AG09309 (cell line): ENCODE results near the gene NFATC3.

Experiments used
- DNase-seq: peaks from one replicate; pipeline ENCODE4 v3.0.0-alpha.2; 2010; ENCODE audit warnings: low read depth
- H3K4me3 ChIP-seq: 2 replicates; pipeline ENCODE4 v1.5.1; 2011; ENCODE audit warnings: mild to moderate bottlenecking, low read depth, low read length, moderate library complexity; ENCODE audit not compliant: control insufficient read depth
- TF ChIP-seq, protein P1 (sequence below): IDR thresholded peaks from 2 replicates; pipeline ENCODE4 v1.5.1; 2011; ENCODE audit warnings: mild to moderate bottlenecking, low read depth, low read length, inconsistent platforms; ENCODE audit not compliant: insufficient read depth, control insufficient read depth; ENCODE audit errors: missing control alignments

NFATC3 gene

DNA sequence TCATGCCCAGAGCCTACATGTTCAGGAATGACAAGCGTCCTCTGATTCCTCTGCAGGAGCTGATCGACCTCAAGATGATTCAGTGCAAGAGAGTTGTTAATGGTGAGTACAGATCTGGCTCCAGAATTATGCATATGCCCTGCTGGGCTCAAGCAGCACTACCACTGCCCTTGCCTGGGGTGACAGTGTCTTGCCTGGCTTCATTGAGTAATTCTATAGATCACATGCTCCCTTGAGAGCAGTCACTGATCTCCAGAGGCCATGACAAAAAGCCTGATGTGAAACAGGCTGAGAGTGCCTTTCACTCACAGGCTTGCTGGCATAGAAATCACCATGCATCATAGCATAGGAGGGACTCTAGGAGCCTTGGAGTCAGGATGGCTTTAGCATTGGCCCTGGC lies 35.7 kb upstream of the NFATC3 start:
- H3K4me3 ChIP-seq, result no peak overlapping the region
- no peak for DNase-seq
- TF ChIP-seq, protein P1, sequence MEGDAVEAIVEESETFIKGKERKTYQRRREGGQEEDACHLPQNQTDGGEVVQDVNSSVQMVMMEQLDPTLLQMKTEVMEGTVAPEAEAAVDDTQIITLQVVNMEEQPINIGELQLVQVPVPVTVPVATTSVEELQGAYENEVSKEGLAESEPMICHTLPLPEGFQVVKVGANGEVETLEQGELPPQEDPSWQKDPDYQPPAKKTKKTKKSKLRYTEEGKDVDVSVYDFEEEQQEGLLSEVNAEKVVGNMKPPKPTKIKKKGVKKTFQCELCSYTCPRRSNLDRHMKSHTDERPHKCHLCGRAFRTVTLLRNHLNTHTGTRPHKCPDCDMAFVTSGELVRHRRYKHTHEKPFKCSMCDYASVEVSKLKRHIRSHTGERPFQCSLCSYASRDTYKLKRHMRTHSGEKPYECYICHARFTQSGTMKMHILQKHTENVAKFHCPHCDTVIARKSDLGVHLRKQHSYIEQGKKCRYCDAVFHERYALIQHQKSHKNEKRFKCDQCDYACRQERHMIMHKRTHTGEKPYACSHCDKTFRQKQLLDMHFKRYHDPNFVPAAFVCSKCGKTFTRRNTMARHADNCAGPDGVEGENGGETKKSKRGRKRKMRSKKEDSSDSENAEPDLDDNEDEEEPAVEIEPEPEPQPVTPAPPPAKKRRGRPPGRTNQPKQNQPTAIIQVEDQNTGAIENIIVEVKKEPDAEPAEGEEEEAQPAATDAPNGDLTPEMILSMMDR, result no peak

DNA sequence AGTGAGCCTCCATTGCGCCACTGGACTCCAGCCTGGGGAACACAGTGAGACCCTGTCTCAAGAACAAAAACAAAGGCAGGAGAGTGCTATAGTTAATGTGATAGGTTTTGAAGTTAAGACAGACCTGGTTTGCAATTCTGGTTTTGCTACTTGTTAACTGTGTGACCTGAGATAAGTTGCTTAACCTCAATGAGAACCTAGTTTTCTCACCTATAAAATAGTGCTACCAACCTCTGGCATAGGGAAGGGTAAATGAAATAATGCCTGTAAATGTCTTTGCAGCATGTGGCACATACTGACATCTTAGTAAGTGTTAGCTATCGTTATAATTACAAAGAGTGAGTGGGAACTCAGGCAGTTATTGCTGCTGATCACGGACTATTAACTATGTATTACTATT lies 29.8 kb upstream of the NFATC3 start:
- TF ChIP-seq, protein P1, result no peak
- no peak for DNase-seq

DNA sequence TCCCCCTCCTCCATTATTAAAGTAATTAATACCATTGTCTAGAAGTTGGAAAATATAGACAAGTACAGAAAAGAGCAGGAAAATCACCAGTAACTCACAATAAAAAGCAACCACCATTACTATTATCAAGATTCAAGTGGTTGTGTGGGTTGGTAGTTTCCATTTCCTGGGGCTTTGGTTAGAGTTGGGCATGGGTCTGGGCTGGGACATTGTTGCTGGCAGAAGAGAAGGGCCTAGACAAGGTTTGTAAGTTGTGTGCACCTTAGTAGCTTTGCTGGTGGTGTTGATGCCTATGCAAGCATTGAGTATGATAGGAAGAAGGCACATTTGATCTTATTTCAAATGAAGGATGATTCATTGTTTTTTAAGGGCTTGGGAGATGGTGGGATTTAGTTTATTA lies 25.4 kb upstream of the NFATC3 start:
- TF ChIP-seq, protein P1, result no peak
- no peak for DNase-seq
- no peak overlapping the region for H3K4me3 ChIP-seq

More for the DNA sequence above, 29.8 kb upstream of the NFATC3 start:
- no peak overlapping the region for H3K4me3 ChIP-seq

DNA sequence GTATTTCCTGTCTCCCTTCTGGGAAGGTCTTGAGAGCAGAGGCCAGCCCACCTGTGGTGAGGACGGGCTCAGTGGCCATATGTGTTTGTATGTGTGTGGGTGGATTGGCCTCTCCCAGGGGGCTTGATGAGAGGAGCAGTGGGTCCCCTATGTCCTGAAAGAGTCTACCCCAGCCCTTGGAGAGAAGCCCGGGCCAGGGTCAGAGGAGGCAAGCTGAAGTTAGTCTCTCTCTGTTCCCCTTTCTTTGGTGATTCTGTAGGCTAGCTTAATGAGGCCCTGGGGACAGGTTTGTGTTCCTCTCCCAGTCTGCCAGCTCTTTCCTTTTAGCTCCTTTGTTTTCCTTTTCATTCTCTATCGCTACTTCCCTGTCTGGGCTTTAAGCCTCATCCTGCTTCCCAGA lies 23.8 kb upstream of the NFATC3 start:
- TF ChIP-seq, protein P1, result no peak
- DNase-seq, result no peak
- H3K4me3 ChIP-seq, result no peak overlapping the region

DNA sequence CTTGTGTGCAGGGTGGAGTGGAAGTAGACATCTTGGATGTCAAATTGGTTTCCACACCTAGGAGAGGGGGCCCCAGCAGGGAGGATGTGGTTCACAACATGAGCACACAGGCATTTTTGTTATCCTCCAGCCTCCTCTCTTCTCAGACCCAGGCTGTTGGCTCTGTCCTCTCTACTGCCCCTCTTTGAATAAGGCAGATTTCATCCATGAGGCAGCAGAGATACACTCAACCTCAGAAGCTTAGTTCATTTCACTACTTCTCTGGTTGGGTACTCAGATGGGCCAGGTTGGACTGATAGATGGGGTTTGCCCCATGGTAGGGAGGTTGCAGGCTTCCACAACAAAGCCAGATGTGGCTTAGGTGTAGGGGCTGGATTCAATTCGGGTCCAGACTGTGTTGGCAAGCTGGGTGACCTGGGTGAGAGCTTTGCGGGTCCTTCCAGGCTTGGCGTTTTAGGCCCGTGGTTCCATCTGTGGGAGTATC lies 22.2 kb upstream of the NFATC3 start:
- TF ChIP-seq, protein P1, result no peak
- no peak for DNase-seq
- no peak overlapping the region for H3K4me3 ChIP-seq

DNA sequence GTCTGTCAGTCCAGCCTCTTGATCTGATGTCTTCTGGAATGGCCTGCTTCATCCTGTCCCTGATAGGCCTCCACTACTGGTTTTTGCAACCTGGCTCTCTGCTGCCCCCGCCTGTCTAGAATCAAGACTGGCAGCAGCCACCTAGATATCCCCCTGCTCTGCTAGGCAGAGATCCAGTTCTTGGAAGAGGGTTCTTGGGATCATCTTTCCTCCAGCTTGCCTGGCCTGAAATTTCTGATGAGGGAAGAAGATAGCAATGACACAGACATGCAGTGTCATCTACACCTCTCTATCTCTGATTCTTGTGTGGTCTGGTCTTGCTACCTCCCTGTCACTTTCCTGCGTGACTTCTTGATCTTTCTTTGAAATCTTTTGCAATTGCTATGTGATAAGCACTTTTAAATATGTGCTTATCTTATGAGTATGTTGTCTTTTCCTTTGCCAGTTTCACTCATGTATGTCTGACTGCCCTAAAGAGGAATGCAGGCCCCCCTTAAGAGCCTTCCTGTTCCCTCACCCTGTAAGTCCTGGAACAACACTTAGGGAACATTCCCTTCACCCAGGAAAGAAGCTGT lies 20.3 kb upstream of the NFATC3 start:
- DNase-seq, result peak; percentile 25
- H3K4me3 ChIP-seq, result no peak overlapping the region
- TF ChIP-seq, protein P1, result peak; percentile 87
